ENCODE measurements around the gene MCTP1. TPM values are rescaled to one million over a fixed set of nuclear protein-coding genes. Genes with fewer than 3 reads are reported as not detected.

The MCTP1 gene
- polyA plus RNA-seq, 1 donor (not counting 4 experiments of a cell fraction or from before 2014, with no cell fraction given) = 4.9 TPM

GRCh38 chr5:94802450-94802849 lies 482.4 kb downstream of the MCTP1 start:
- dilution Hi-C loops (cut with MboI; ENCODE audit: extremely low pct_ligation_motif_present, low sequenced_read_pairs) = no loop called here
- Histone ChIP-seq H3K4me1 (ENCODE audit: control insufficient read depth, extremely low read depth, insufficient read depth, low read length) (no peaks in the 10 kb centered on the region), H4K20me1 (ENCODE audit: control insufficient read depth, extremely low read depth, insufficient read depth, low read length) (no peaks in the 10 kb centered on the region), H3K4me2 (ENCODE audit: control insufficient read depth, extremely low read depth, insufficient read depth, low read depth, low read length) (no peak overlapping the region), H3K4me3 (ENCODE audit: control insufficient read depth in 2 of 3, extremely low read depth in 1 of 3, insufficient read depth in 2 of 3, low read depth in 1 of 3, low read length in 3 of 3) (no peak overlapping the region), H3K79me2 (ENCODE audit: control insufficient read depth, insufficient read depth, low read length) (no peaks in the 10 kb centered on the region), H2AFZ (ENCODE audit: control insufficient read depth, low read length) (no peak overlapping the region), H3K27me3 (ENCODE audit: control insufficient read depth, extremely low read depth, insufficient read depth, low read length) (no peaks in the 10 kb centered on the region), H3K27ac (ENCODE audit: control insufficient read depth, insufficient read depth, low read length) (no peak overlapping the region), H3K9ac (ENCODE audit: control insufficient read depth, extremely low read depth, insufficient read depth, low read length) (no peak overlapping the region), H3K36me3 (ENCODE audit: control insufficient read depth in 2 of 2, extremely low read depth in 1 of 2, insufficient read depth in 2 of 2, low read length in 2 of 2) (no peaks in the 10 kb centered on the region), H3K9me1 (ENCODE audit: control insufficient read depth, extremely low read depth, insufficient read depth, low read length) (no peaks in the 10 kb centered on the region), H3K9me3 (ENCODE audit: control insufficient read depth, low read depth, low read length) (no peaks in the 10 kb centered on the region)
- TF ChIP-seq, protein P1, sequence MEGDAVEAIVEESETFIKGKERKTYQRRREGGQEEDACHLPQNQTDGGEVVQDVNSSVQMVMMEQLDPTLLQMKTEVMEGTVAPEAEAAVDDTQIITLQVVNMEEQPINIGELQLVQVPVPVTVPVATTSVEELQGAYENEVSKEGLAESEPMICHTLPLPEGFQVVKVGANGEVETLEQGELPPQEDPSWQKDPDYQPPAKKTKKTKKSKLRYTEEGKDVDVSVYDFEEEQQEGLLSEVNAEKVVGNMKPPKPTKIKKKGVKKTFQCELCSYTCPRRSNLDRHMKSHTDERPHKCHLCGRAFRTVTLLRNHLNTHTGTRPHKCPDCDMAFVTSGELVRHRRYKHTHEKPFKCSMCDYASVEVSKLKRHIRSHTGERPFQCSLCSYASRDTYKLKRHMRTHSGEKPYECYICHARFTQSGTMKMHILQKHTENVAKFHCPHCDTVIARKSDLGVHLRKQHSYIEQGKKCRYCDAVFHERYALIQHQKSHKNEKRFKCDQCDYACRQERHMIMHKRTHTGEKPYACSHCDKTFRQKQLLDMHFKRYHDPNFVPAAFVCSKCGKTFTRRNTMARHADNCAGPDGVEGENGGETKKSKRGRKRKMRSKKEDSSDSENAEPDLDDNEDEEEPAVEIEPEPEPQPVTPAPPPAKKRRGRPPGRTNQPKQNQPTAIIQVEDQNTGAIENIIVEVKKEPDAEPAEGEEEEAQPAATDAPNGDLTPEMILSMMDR (optimal IDR thresholded peaks at IDR 0.05 in 1 of 3, IDR thresholded peaks at IDR 0.05 in 1 of 3, conservative IDR thresholded peaks at IDR 0.05 in 1 of 3; ENCODE audit: extremely low read depth in 1 of 3, insufficient read depth in 2 of 3, low read length in 3 of 3) = no peak
- no peak for TF ChIP-seq EZH2 (IDR thresholded peaks at IDR 0.05; ENCODE audit: low read length)
- FAIRE-seq (no peak), DNase-seq (ENCODE audit: low read depth, low spot score) (no peak)

- Histone ChIP-seq H3K4me3 (ENCODE audit: control insufficient read depth in 2 of 3, extremely low read depth in 1 of 3, insufficient read depth in 2 of 3, low read depth in 1 of 3, low read length in 3 of 3) (no peak overlapping the region), H3K9ac (ENCODE audit: control insufficient read depth, extremely low read depth, insufficient read depth, low read length) (no peak overlapping the region), H3K79me2 (ENCODE audit: control insufficient read depth, insufficient read depth, low read length) (no peaks in the 10 kb centered on the region), H4K20me1 (ENCODE audit: control insufficient read depth, extremely low read depth, insufficient read depth, low read length) (no peaks in the 10 kb centered on the region), H3K27ac (ENCODE audit: control insufficient read depth, insufficient read depth, low read length) (no peak overlapping the region), H3K9me3 (ENCODE audit: control insufficient read depth, low read depth, low read length) (no peaks in the 10 kb centered on the region), H2AFZ (ENCODE audit: control insufficient read depth, low read length) (no peak overlapping the region), H3K27me3 (ENCODE audit: control insufficient read depth, extremely low read depth, insufficient read depth, low read length) (no peaks in the 10 kb centered on the region), H3K4me1 (ENCODE audit: control insufficient read depth, extremely low read depth, insufficient read depth, low read length) (no peaks in the 10 kb centered on the region), H3K9me1 (ENCODE audit: control insufficient read depth, extremely low read depth, insufficient read depth, low read length) (no peaks in the 10 kb centered on the region), H3K36me3 (ENCODE audit: control insufficient read depth in 2 of 2, extremely low read depth in 1 of 2, insufficient read depth in 2 of 2, low read length in 2 of 2) (no peaks in the 10 kb centered on the region), H3K4me2 (ENCODE audit: control insufficient read depth, extremely low read depth, insufficient read depth, low read depth, low read length) (no peak overlapping the region)
- dilution Hi-C loops (cut with MboI; ENCODE audit: extremely low pct_ligation_motif_present, low sequenced_read_pairs) = no loop called here
- DNase-seq (ENCODE audit: low read depth, low spot score) = no peak
- TF ChIP-seq, protein P1 (optimal IDR thresholded peaks at IDR 0.05 in 1 of 3, IDR thresholded peaks at IDR 0.05 in 1 of 3, conservative IDR thresholded peaks at IDR 0.05 in 1 of 3; ENCODE audit: extremely low read depth in 1 of 3, insufficient read depth in 2 of 3, low read length in 3 of 3) = no peak
- no peak for TF ChIP-seq EZH2 (IDR thresholded peaks at IDR 0.05; ENCODE audit: low read length)
- no peak for FAIRE-seq
These were observed 488.3 kb downstream of the MCTP1 start for GRCh38 chr5:94796586-94796985.
